ENCODE results near the gene C1S. TPM values are rescaled to one million over a fixed set of nuclear protein-coding genes. Genes with fewer than 3 reads are reported as not detected.
A peak's percentile ranks its signal among the peaks of the same experiment; 100 is the strongest.

Gene C1S
- total RNA-seq, 1 donor: 516 TPM

- H3K4me3 ChIP-seq (ENCODE audit: low read depth, low read length): no peak overlapping the region
- no peak for DNase-seq (ENCODE audit: low read depth)
- TF ChIP-seq, protein P1, sequence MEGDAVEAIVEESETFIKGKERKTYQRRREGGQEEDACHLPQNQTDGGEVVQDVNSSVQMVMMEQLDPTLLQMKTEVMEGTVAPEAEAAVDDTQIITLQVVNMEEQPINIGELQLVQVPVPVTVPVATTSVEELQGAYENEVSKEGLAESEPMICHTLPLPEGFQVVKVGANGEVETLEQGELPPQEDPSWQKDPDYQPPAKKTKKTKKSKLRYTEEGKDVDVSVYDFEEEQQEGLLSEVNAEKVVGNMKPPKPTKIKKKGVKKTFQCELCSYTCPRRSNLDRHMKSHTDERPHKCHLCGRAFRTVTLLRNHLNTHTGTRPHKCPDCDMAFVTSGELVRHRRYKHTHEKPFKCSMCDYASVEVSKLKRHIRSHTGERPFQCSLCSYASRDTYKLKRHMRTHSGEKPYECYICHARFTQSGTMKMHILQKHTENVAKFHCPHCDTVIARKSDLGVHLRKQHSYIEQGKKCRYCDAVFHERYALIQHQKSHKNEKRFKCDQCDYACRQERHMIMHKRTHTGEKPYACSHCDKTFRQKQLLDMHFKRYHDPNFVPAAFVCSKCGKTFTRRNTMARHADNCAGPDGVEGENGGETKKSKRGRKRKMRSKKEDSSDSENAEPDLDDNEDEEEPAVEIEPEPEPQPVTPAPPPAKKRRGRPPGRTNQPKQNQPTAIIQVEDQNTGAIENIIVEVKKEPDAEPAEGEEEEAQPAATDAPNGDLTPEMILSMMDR (IDR thresholded peaks at IDR 0.05; ENCODE audit: insufficient read depth, low read length): no peak
These were observed 15.0 kb downstream of the C1S start for GRCh38 chr12:7075518-7075917.

DNA sequence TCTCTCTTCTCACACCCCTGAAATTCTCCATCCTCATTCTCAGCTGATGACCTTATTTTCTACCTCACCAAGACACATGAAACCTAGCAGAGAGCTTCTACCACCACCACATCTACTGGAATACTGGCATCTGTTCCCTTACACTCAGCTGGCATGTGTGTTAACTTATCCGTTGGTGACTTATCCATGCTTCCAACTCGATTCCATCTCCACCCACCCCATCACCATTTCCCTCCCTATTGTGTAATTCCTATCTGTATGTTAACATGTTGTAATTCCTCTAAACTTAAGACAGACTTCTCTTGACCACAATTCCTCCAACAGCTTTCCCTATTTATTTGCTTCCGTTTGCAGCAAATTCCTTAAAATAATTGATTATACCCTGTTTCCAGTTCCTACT lies 15.4 kb downstream of the C1S start:
- TF ChIP-seq, protein P1 (IDR thresholded peaks at IDR 0.05; ENCODE audit: insufficient read depth, low read length): no peak
- no peak overlapping the region for H3K4me3 ChIP-seq (ENCODE audit: low read depth, low read length)
- peak; percentile 83 for DNase-seq (ENCODE audit: low read depth)

GRCh38 chr12:7076493-7076892 lies 16.0 kb downstream of the C1S start:
- H3K4me3 ChIP-seq (ENCODE audit: low read depth, low read length): no peak overlapping the region
- no peak for DNase-seq (ENCODE audit: low read depth)
- TF ChIP-seq, protein P1 (IDR thresholded peaks at IDR 0.05; ENCODE audit: insufficient read depth, low read length): no peak

DNA sequence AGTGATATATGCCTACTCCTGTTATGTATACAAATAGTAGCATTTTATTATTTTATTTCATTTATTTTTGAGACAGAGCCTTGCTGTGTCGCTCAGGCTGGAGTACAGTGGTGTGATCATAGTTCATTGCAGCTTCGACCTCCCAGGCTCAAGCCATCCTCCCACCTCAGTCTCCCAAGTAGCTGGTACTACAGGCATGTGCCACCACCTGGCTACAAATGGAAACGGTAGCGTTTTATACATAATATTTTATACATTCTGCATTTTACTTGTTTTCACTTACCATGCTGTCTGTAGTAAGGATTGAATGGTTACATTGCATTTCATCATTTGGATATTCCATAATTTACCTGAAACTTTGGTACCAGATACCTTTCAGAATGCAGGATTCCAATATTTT lies 17.6 kb downstream of the C1S start:
- DNase-seq (ENCODE audit: low read depth): no peak
- TF ChIP-seq, protein P1 (IDR thresholded peaks at IDR 0.05; ENCODE audit: insufficient read depth, low read length): no peak
- no peak overlapping the region for H3K4me3 ChIP-seq (ENCODE audit: low read depth, low read length)

DNA sequence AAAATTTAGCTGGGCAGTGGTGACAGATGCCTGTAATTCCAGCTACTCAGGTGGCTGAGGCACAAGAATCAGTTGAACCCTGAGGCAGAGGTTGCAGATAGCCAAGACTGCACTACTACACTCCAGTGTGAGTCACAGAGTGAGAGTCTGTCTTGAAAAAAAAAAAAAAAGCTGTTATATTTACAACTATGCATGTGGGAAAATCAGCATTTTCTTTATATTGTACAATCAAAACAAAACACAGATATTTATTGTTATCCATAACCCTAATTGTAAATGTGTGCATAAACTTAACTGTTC lies 19.3 kb downstream of the C1S start:
- TF ChIP-seq, protein P1 (IDR thresholded peaks at IDR 0.05; ENCODE audit: insufficient read depth, low read length): no peak
- H3K4me3 ChIP-seq (ENCODE audit: low read depth, low read length): no peak overlapping the region
- peak; percentile 68 for DNase-seq (ENCODE audit: low read depth)

- no peak overlapping the region for H3K4me3 ChIP-seq (ENCODE audit: low read depth, low read length)
- no peak for DNase-seq (ENCODE audit: low read depth)
- TF ChIP-seq, protein P1 (IDR thresholded peaks at IDR 0.05; ENCODE audit: insufficient read depth, low read length): no peak
These were observed 20.5 kb downstream of the C1S start for GRCh38 chr12:7081037-7081436.

DNA sequence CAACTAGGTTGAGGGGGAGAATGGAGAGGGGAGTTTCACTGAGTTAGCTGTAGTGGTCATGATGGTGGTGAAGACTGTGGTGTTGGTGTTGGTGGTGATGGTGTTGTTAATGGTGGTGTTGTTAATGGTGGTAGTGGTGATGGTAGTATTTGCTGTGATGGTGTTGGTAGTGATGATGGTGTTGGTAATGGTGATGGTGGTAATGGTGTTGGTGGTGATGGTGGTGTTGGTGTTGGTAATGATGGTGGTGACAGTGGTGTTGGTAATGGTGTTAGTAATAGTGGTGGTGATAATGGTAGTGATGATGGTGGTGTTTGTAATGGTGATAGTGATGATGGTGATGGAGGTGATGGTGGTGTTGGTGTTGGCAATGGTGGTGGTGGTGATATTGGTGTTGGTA lies 22.6 kb downstream of the C1S start:
- DNase-seq (ENCODE audit: low read depth): no peak
- no peak overlapping the region for H3K4me3 ChIP-seq (ENCODE audit: low read depth, low read length)
- TF ChIP-seq, protein P1 (IDR thresholded peaks at IDR 0.05; ENCODE audit: insufficient read depth, low read length): no peak

All from fibroblast of the aortic adventitia (primary cell).